Panc1 (cell line): ENCODE data around the gene B3GAT3.

ENCODE experiments used
- TF ChIP-seq, protein P1 (sequence below): fragments of 450-650 bp; IDR thresholded peaks from 2 replicates; pipeline ENCODE4 v1.5.1; 2017; ENCODE audit warnings: mild to moderate bottlenecking
- TF ChIP-seq, protein P2 (sequence below), 2 experiments: IDR thresholded peaks; 2 replicates each; pipeline ENCODE4 v1.6.1; 2011 to 2012; ENCODE audit warnings: low read depth in 2 of 2, control low read depth in 1 of 2, low read length in 1 of 2, mild to moderate bottlenecking in 1 of 2, moderate library complexity in 1 of 2; ENCODE audit not compliant: insufficient read depth in 1 of 2

DNA sequence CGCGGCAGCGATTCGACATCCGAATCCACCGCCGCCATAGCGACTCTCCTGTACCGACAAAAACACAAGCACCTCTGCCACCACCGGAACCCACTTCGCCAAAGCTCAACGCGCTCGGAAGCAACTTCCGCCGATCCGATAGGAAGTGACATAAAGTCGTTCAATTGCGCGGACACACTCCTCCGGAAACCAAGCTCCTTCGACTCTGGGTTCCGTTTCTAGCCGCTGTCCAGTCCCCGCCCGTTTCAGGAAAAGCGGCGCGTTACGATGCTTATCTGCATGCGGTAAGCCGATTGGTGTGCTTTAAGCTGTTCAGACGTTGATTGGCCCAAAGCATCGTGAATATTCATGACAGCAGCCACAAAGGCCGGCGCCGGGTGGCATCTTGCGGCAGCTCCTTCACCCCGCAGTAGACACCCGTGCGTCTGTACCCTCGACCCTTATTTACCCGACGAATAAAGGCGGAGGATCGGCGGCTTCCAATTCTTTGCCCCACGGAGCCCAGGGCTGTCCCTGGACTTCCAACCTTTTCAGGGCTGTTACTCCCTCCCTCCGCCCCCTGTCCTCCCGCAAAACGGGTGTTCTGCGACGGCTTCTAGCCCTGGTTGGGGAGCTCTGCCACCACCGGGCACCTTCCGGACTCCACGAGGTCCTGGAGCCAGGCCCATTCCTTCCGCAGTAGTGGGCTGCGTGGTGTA, 30.2 kb downstream of the B3GAT3 start, which contains the start of gene TUT1:
- TF ChIP-seq, protein P1, sequence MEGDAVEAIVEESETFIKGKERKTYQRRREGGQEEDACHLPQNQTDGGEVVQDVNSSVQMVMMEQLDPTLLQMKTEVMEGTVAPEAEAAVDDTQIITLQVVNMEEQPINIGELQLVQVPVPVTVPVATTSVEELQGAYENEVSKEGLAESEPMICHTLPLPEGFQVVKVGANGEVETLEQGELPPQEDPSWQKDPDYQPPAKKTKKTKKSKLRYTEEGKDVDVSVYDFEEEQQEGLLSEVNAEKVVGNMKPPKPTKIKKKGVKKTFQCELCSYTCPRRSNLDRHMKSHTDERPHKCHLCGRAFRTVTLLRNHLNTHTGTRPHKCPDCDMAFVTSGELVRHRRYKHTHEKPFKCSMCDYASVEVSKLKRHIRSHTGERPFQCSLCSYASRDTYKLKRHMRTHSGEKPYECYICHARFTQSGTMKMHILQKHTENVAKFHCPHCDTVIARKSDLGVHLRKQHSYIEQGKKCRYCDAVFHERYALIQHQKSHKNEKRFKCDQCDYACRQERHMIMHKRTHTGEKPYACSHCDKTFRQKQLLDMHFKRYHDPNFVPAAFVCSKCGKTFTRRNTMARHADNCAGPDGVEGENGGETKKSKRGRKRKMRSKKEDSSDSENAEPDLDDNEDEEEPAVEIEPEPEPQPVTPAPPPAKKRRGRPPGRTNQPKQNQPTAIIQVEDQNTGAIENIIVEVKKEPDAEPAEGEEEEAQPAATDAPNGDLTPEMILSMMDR = no peak
- TF ChIP-seq, protein P2, sequence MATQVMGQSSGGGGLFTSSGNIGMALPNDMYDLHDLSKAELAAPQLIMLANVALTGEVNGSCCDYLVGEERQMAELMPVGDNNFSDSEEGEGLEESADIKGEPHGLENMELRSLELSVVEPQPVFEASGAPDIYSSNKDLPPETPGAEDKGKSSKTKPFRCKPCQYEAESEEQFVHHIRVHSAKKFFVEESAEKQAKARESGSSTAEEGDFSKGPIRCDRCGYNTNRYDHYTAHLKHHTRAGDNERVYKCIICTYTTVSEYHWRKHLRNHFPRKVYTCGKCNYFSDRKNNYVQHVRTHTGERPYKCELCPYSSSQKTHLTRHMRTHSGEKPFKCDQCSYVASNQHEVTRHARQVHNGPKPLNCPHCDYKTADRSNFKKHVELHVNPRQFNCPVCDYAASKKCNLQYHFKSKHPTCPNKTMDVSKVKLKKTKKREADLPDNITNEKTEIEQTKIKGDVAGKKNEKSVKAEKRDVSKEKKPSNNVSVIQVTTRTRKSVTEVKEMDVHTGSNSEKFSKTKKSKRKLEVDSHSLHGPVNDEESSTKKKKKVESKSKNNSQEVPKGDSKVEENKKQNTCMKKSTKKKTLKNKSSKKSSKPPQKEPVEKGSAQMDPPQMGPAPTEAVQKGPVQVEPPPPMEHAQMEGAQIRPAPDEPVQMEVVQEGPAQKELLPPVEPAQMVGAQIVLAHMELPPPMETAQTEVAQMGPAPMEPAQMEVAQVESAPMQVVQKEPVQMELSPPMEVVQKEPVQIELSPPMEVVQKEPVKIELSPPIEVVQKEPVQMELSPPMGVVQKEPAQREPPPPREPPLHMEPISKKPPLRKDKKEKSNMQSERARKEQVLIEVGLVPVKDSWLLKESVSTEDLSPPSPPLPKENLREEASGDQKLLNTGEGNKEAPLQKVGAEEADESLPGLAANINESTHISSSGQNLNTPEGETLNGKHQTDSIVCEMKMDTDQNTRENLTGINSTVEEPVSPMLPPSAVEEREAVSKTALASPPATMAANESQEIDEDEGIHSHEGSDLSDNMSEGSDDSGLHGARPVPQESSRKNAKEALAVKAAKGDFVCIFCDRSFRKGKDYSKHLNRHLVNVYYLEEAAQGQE (IDR thresholded peaks at IDR 0.05; ENCODE audit: insufficient read depth in 1 of 2, low read depth in 2 of 2, low read length in 1 of 2) = peak; percentile 80 to 85; a peak in 3 of 4 replicates
